Vagina (tissue), 2 donors: Measurements from ENCODE around the gene DCST1.

Experiments used
- CTCF ChIP-seq, 3 experiments: fragments of 450-650 bp in 2 of 3; fragments of 200-600 bp in 1 of 3; sonication (generic) in 1 of 3; IDR thresholded peaks; one replicate each; pipeline ENCODE4 v1.5.1; 2017 to 2019; ENCODE audit warnings: antibody characterized with exemption in 3 of 3, mild to moderate bottlenecking in 2 of 3, moderate library complexity in 2 of 3
- POLR2AphosphoS5 ChIP-seq, 2 donors: sonication (generic); formaldehyde crosslinking; IDR thresholded peaks; one replicate each; pipeline ENCODE4 v1.9.0; 2017; ENCODE audit warnings: antibody characterized with exemption in 2 of 2, mild to moderate bottlenecking in 2 of 2, low read depth in 1 of 2; ENCODE audit not compliant: insufficient read depth in 1 of 2

GRCh38 chr1:155085504-155086127 is 52.0 kb downstream of the DCST1 start:
- TF ChIP-seq POLR2AphosphoS5 (IDR thresholded peaks at IDR 0.05; ENCODE audit: insufficient read depth in 1 of 2, low read depth in 1 of 2) (no peak), CTCF (IDR thresholded peaks at IDR 0.05) (no peak)
